Stimulated activated naive B cell treated with anti-CD40 and anti-IgM and Interleukin-4, amounts not matched to agents 10 μg/mL and 1 μg/mL and 100 μg/mL, for 72 hours (primary cell): ENCODE measurements around the gene CPT1B.

Source experiments
- ATAC-seq, 2 donors: fragments of 150-1000 bp; cut with Tn5 transposase; replicated peaks; 2 replicates each; pipeline ENCODE4 v1.10.0; 2021; ENCODE audit warnings: moderate library complexity in 1 of 2
- DNase-seq: peaks from one replicate; pipeline ENCODE4 v3.0.0; 2021
- H3K27ac Mint-ChIP-seq: one replicate; pipeline ENCODE4 v1.8.0; 2022; ENCODE audit warnings: mild to moderate bottlenecking, mixed read lengths
- H3K27me3 Mint-ChIP-seq, 2 donors: one replicate each; pipeline ENCODE4 v1.8.0; 2022; ENCODE audit warnings: mixed read lengths in 2 of 2
- H3K36me3 Mint-ChIP-seq, 2 donors: one replicate each; pipeline ENCODE4 v1.8.0; 2022; ENCODE audit warnings: mixed read lengths in 2 of 2, mild to moderate bottlenecking in 1 of 2
- H3K4me1 Mint-ChIP-seq, 2 donors: one replicate each; pipeline ENCODE4 v1.8.0; 2022; ENCODE audit warnings: mixed read lengths in 2 of 2, mild to moderate bottlenecking in 1 of 2
- H3K4me3 Mint-ChIP-seq, 2 donors: one replicate each; pipeline ENCODE4 v1.8.0; 2022; ENCODE audit warnings: mild to moderate bottlenecking in 2 of 2, mixed read lengths in 2 of 2, moderate library complexity in 1 of 2
- H3K9me3 Mint-ChIP-seq, 2 donors: one replicate each; pipeline ENCODE4 v1.8.0; 2022; ENCODE audit warnings: mixed read lengths in 2 of 2, mild to moderate bottlenecking in 1 of 2

Gene CPT1B

GRCh38 chr22:50530877-50531545 is 47.2 kb downstream of the CPT1B start:
- peak; percentile 85 for DNase-seq
- peaks cover 45 to 60% of the 10 kb centered on the region in 2 donors for H3K4me1 Mint-ChIP-seq
- no peaks in the 10 kb centered on the region for H3K9me3 Mint-ChIP-seq

GRCh38 chr22:50530580-50530876 is 47.7 kb downstream of the CPT1B start:
- Mint-ChIP-seq H3K36me3 (peaks cover 29% of the 10 kb centered on the region in 2 donors), H3K4me3 (peak overlapping the region; percentile 93 to 99), H3K9me3 (no peaks in the 10 kb centered on the region), H3K27me3 (no peaks in the 10 kb centered on the region), H3K27ac (peak overlapping the region; percentile 100), H3K4me1 (peaks cover 45 to 62% of the 10 kb centered on the region in 2 donors)
- ATAC-seq (peak; percentile 2 to 7), DNase-seq (no peak)

More at GRCh38 chr22:50530877-50531545, 47.2 kb downstream of the CPT1B start:
- ATAC-seq = peak; percentile 55
- Mint-ChIP-seq H3K4me3 (peak overlapping the region; percentile 93 to 99), H3K27me3 (no peaks in the 10 kb centered on the region), H3K36me3 (peaks cover 29% of the 10 kb centered on the region in 2 donors), H3K27ac (peak overlapping the region; percentile 100)

- peak; percentile 33 to 35 for ATAC-seq
- no peaks in the 10 kb centered on the region for H3K9me3 Mint-ChIP-seq
- DNase-seq = peak; percentile 80
- H3K27ac Mint-ChIP-seq = peak within 1 kb of the TSS; percentile 100
- H3K4me3 Mint-ChIP-seq = peak within 1 kb of the TSS; percentile 93 to 99
- peaks cover 29 to 33% of the 10 kb centered on the region in 2 donors for H3K36me3 Mint-ChIP-seq
- no peaks in the 10 kb centered on the region for H3K27me3 Mint-ChIP-seq
- H3K4me1 Mint-ChIP-seq = peaks cover 45 to 67% of the 10 kb centered on the region in 2 donors
Measured at GRCh38 chr22:50529897-50530579, 48.2 kb downstream of the CPT1B start, which contains the start of gene TYMP. Gene TYMP, minus strand, starts transcription at chr22:50530012. Its CDS starts 303 bp downstream, at chr22:50529709.

- DNase-seq (no peak), ATAC-seq (no peak)
- Mint-ChIP-seq H3K27me3 (no peaks in the 10 kb centered on the region), H3K27ac (peak overlapping the region; percentile 94), H3K36me3 (peaks cover 35 to 39% of the 10 kb centered on the region in 2 donors), H3K4me1 (peaks cover 48 to 68% of the 10 kb centered on the region in 2 donors), H3K9me3 (no peaks in the 10 kb centered on the region), H3K4me3 (peak overlapping the region; percentile 87 to 93)
Measured at GRCh38 chr22:50529416-50529896, 48.8 kb downstream of the CPT1B start.

- no peak for ATAC-seq
- Mint-ChIP-seq H3K4me1 (peaks cover 49 to 68% of the 10 kb centered on the region in 2 donors), H3K4me3 (peak overlapping the region; percentile 87 to 93), H3K9me3 (no peaks in the 10 kb centered on the region), H3K27me3 (no peaks in the 10 kb centered on the region), H3K36me3 (peaks cover 39 to 43% of the 10 kb centered on the region in 2 donors), H3K27ac (peak overlapping the region; percentile 94)
- DNase-seq = no peak
Measured at GRCh38 chr22:50528682-50529415, 49.4 kb downstream of the CPT1B start.

GRCh38 chr22:50527921-50528681 is 50.1 kb downstream of the CPT1B start:
- peaks cover 42 to 44% of the 10 kb centered on the region in 2 donors for H3K36me3 Mint-ChIP-seq
- no peaks in the 10 kb centered on the region for H3K9me3 Mint-ChIP-seq
- peaks cover 44 to 72% of the 10 kb centered on the region in 2 donors for H3K4me1 Mint-ChIP-seq
- DNase-seq = no peak
- no peak for ATAC-seq
- peak overlapping the region; percentile 87 to 93 for H3K4me3 Mint-ChIP-seq
- peak overlapping the region; percentile 94 for H3K27ac Mint-ChIP-seq
- no peaks in the 10 kb centered on the region for H3K27me3 Mint-ChIP-seq

GRCh38 chr22:50526834-50527801 is 51.1 kb downstream of the CPT1B start:
- Mint-ChIP-seq H3K4me3 (peak overlapping the region; percentile 87 to 93), H3K27me3 (no peaks in the 10 kb centered on the region), H3K9me3 (no peaks in the 10 kb centered on the region), H3K27ac (peak overlapping the region; percentile 94), H3K4me1 (peaks cover 40 to 70% of the 10 kb centered on the region in 2 donors), H3K36me3 (peaks cover 46 to 47% of the 10 kb centered on the region in 2 donors)
- peak; percentile 22 to 23 for ATAC-seq
- DNase-seq = peak; percentile 70

GRCh38 chr22:50526108-50526833 is 52.0 kb downstream of the CPT1B start:
- peak overlapping the region; percentile 92 to 93 for H3K4me3 Mint-ChIP-seq
- ATAC-seq (peak; percentile 28 to 37), DNase-seq (peak; percentile 86)
- H3K27me3 Mint-ChIP-seq = no peaks in the 10 kb centered on the region
- H3K36me3 Mint-ChIP-seq = peaks cover 49 to 50% of the 10 kb centered on the region in 2 donors
- H3K9me3 Mint-ChIP-seq = no peaks in the 10 kb centered on the region
- H3K27ac Mint-ChIP-seq = peak overlapping the region; percentile 94
- H3K4me1 Mint-ChIP-seq = peaks cover 40 to 70% of the 10 kb centered on the region in 2 donors

- Mint-ChIP-seq H3K36me3 (peaks cover 49 to 53% of the 10 kb centered on the region in 2 donors), H3K9me3 (no peaks in the 10 kb centered on the region), H3K27ac (peak overlapping the region; percentile 96), H3K27me3 (no peaks in the 10 kb centered on the region), H3K4me3 (peak overlapping the region; percentile 92 to 93), H3K4me1 (peaks cover 38 to 66% of the 10 kb centered on the region in 2 donors)
- DNase-seq = no peak
- no peak for ATAC-seq
Measured at GRCh38 chr22:50525858-50526107, 52.4 kb downstream of the CPT1B start.

GRCh38 chr22:50525104-50525857 is 52.9 kb downstream of the CPT1B start, which contains the start of gene SCO2:
Gene SCO2, minus strand, starts transcription at chr22:50525598. Its CDS starts 1,187 bp downstream, at chr22:50524411.
- peak within 1 kb of the TSS; percentile 92 to 93 for H3K4me3 Mint-ChIP-seq
- H3K27ac Mint-ChIP-seq = peak within 1 kb of the TSS; percentile 96
- DNase-seq (peak; percentile 96), ATAC-seq (peak; percentile 57)
- peaks cover 38 to 66% of the 10 kb centered on the region in 2 donors for H3K4me1 Mint-ChIP-seq
- H3K9me3 Mint-ChIP-seq = no peaks in the 10 kb centered on the region
- H3K36me3 Mint-ChIP-seq = peaks cover 52 to 54% of the 10 kb centered on the region in 2 donors
- no peaks in the 10 kb centered on the region for H3K27me3 Mint-ChIP-seq

- Mint-ChIP-seq H3K4me3 (peak overlapping the region; percentile 92 to 93), H3K36me3 (peaks cover 56 to 57% of the 10 kb centered on the region in 2 donors), H3K9me3 (no peaks in the 10 kb centered on the region), H3K4me1 (peaks cover 38 to 66% of the 10 kb centered on the region in 2 donors), H3K27me3 (no peaks in the 10 kb centered on the region), H3K27ac (peak overlapping the region; percentile 96)
- ATAC-seq (no peak), DNase-seq (no peak)
Measured at GRCh38 chr22:50524676-50525103, 53.5 kb downstream of the CPT1B start.
